MM.1S (cell line): ENCODE data around the gene MBD3L1.

ENCODE experiments used
- EZH2 ChIP-seq: fragments of 300-600 bp; sonication (generic); optimal IDR thresholded peaks from 2 replicates; pipeline ENCODE3; 2017; ENCODE audit warnings: low read depth, mild to moderate bottlenecking, antibody characterized with exemption, low read length, mixed read lengths
- EZH2phosphoT487 ChIP-seq: fragments of 300-600 bp; sonication (generic); IDR thresholded peaks from 2 replicates; pipeline ENCODE4 v1.6.1; 2018; ENCODE audit warnings: antibody characterized with exemption, low read length
- TF ChIP-seq, protein P1 (sequence below): fragments of 300-600 bp; sonication (generic); IDR thresholded peaks from 2 replicates; pipeline ENCODE4 v1.5.1; 2016; ENCODE audit warnings: antibody characterized with exemption, low read length, mixed read lengths

DNA sequence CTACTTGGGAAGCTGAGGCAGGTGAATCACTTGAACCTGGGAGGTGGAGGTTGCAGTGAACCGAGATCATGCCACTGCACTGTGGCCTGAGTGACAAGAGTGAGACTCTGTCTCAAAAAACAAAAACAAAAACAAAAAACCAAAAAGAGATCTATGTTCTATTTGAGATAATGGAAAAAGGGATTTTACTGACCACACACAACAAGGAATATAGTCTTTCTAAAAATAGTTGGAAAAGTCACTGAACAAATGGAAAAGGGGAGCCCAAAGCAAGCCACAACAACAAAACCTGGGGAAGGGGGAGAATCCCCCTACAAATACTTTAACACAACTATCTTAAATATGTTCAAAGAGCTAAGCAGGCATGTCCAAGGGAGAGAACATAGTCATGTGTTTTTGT, 37.4 kb upstream of the MBD3L1 start:
- TF ChIP-seq, protein P1, sequence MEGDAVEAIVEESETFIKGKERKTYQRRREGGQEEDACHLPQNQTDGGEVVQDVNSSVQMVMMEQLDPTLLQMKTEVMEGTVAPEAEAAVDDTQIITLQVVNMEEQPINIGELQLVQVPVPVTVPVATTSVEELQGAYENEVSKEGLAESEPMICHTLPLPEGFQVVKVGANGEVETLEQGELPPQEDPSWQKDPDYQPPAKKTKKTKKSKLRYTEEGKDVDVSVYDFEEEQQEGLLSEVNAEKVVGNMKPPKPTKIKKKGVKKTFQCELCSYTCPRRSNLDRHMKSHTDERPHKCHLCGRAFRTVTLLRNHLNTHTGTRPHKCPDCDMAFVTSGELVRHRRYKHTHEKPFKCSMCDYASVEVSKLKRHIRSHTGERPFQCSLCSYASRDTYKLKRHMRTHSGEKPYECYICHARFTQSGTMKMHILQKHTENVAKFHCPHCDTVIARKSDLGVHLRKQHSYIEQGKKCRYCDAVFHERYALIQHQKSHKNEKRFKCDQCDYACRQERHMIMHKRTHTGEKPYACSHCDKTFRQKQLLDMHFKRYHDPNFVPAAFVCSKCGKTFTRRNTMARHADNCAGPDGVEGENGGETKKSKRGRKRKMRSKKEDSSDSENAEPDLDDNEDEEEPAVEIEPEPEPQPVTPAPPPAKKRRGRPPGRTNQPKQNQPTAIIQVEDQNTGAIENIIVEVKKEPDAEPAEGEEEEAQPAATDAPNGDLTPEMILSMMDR, result no peak
- TF ChIP-seq EZH2 (no peak), EZH2phosphoT487 (no peak)
